ENCODE results near the gene FCN1.

FCN1 gene

GRCh38 chr9:134950386-134951210 lies 32.9 kb upstream of the FCN1 start:
- no peak for FAIRE-seq

- no peak for FAIRE-seq
These were observed 32.1 kb upstream of the FCN1 start for GRCh38 chr9:134949681-134950385.

GRCh38 chr9:134948149-134948548 lies 30.4 kb upstream of the FCN1 start:
- FAIRE-seq, result no peak

GRCh38 chr9:134947265-134947955 lies 29.7 kb upstream of the FCN1 start:
- FAIRE-seq, result no peak

GRCh38 chr9:134946663-134947062 lies 29.0 kb upstream of the FCN1 start:
- FAIRE-seq, result no peak

- FAIRE-seq, result no peak
These were observed 28.0 kb upstream of the FCN1 start for GRCh38 chr9:134945509-134946275.

GRCh38 chr9:134944916-134945315 lies 27.2 kb upstream of the FCN1 start:
- FAIRE-seq, result no peak

GRCh38 chr9:134944351-134944802 lies 26.7 kb upstream of the FCN1 start:
- no peak for FAIRE-seq

- FAIRE-seq, result no peak
These were observed 26.1 kb upstream of the FCN1 start for GRCh38 chr9:134943836-134944235.

- FAIRE-seq, result no peak
These were observed 25.7 kb upstream of the FCN1 start for GRCh38 chr9:134943411-134943810.

- no peak for FAIRE-seq
These were observed 25.1 kb upstream of the FCN1 start for GRCh38 chr9:134942788-134943184.

GRCh38 chr9:134942011-134942787 lies 24.5 kb upstream of the FCN1 start:
- FAIRE-seq, result no peak

GRCh38 chr9:134940236-134941208 lies 22.8 kb upstream of the FCN1 start:
- FAIRE-seq, result no peak

- no peak for FAIRE-seq
These were observed 22.1 kb upstream of the FCN1 start for GRCh38 chr9:134939836-134940235.

GRCh38 chr9:134939080-134939733 lies 21.5 kb upstream of the FCN1 start:
- no peak for FAIRE-seq

- no peak for FAIRE-seq
These were observed 20.8 kb upstream of the FCN1 start for GRCh38 chr9:134938346-134939079.

- no peak for FAIRE-seq
These were observed 20.0 kb upstream of the FCN1 start for GRCh38 chr9:134937566-134938345.

GRCh38 chr9:134937164-134937555 lies 19.4 kb upstream of the FCN1 start:
- no peak for FAIRE-seq

All from islet of Langerhans (tissue), 1 donor.